H9 (cell line): ENCODE results near the gene BRCC3. TPM values are rescaled to one million over a fixed set of nuclear protein-coding genes. Genes with fewer than 3 reads are reported as not detected.

Experiments
- DNase-seq: peaks from one replicate; pipeline ENCODE4 v3.0.0-alpha.2; 2017
- H2AFZ ChIP-seq: one replicate; pipeline ENCODE4 v1.6.1; 2013; ENCODE audit warnings: mild to moderate bottlenecking, low read length, control low read depth, moderate library complexity
- H2AK5ac ChIP-seq: 2 replicates; pipeline ENCODE4 v1.6.1; 2013; ENCODE audit warnings: low read length, control low read depth, mixed read lengths; ENCODE audit not compliant: insufficient read length
- H2BK120ac ChIP-seq: one replicate; pipeline ENCODE4 v1.6.1; 2013; ENCODE audit warnings: low read depth, mild to moderate bottlenecking, low read length, control low read depth, inconsistent platforms; ENCODE audit not compliant: poor library complexity, severe bottlenecking
- H2BK12ac ChIP-seq: 2 replicates; pipeline ENCODE4 v1.6.1; 2013; ENCODE audit warnings: low read length, control low read depth, mixed read lengths, low read depth; ENCODE audit not compliant: insufficient read length
- H2BK15ac ChIP-seq: 2 replicates; pipeline ENCODE4 v1.6.1; 2013; ENCODE audit warnings: low read depth, low read length, control low read depth
- H2BK20ac ChIP-seq: one replicate; pipeline ENCODE4 v1.6.1; 2013; ENCODE audit warnings: low read depth, mild to moderate bottlenecking, low read length, control low read depth, inconsistent platforms; ENCODE audit not compliant: poor library complexity, severe bottlenecking
- H2BK5ac ChIP-seq: 2 replicates; pipeline ENCODE4 v1.6.1; 2013; ENCODE audit warnings: low read length, control low read depth, mixed read lengths; ENCODE audit not compliant: insufficient read length
- H3K14ac ChIP-seq: 2 replicates; pipeline ENCODE4 v1.6.1; 2013; ENCODE audit warnings: low read length, control low read depth; ENCODE audit not compliant: insufficient read depth
- H3K18ac ChIP-seq: 2 replicates; pipeline ENCODE4 v1.6.1; 2013; ENCODE audit warnings: low read depth, mild to moderate bottlenecking, mixed read lengths, low read length, control low read depth; ENCODE audit not compliant: insufficient read length
- H3K23ac ChIP-seq: 2 replicates; pipeline ENCODE4 v1.6.1; 2013; ENCODE audit warnings: low read length, control low read depth, mixed read lengths, low read depth; ENCODE audit not compliant: insufficient read length
- H3K23me2 ChIP-seq: 2 replicates; pipeline ENCODE4 v1.6.1; 2013; ENCODE audit warnings: low read depth, mild to moderate bottlenecking, mixed read lengths, low read length, control low read depth; ENCODE audit not compliant: insufficient read length, poor library complexity, severe bottlenecking
- H3K27ac ChIP-seq: 2 replicates; pipeline ENCODE4 v1.5.1; 2013; ENCODE audit warnings: low read length, control low read depth, mixed read lengths, low read depth; ENCODE audit not compliant: insufficient read length
- H3K27me3 ChIP-seq: 2 replicates; pipeline ENCODE4 v1.6.1; 2013; ENCODE audit warnings: low read length, control low read depth, inconsistent platforms; ENCODE audit not compliant: insufficient read depth
- H3K4ac ChIP-seq: 2 replicates; pipeline ENCODE4 v1.6.1; 2013; ENCODE audit warnings: low read depth, mild to moderate bottlenecking, control low read depth, inconsistent platforms, low read length, moderate library complexity
- H3K4me1 ChIP-seq: 2 replicates; pipeline ENCODE4 v1.6.1; 2013; ENCODE audit warnings: low read length, control low read depth, inconsistent platforms; ENCODE audit not compliant: insufficient read depth
- H3K4me2 ChIP-seq: 2 replicates; pipeline ENCODE4 v1.6.1; 2013; ENCODE audit warnings: low read length, control low read depth, mixed read lengths; ENCODE audit not compliant: insufficient read length, insufficient read depth
- H3K56ac ChIP-seq: 2 replicates; pipeline ENCODE4 v1.6.1; 2013; ENCODE audit warnings: low read depth, mild to moderate bottlenecking, mixed read lengths, low read length, control low read depth; ENCODE audit not compliant: insufficient read length
- H3K79me1 ChIP-seq: 2 replicates; pipeline ENCODE4 v1.6.1; 2013; ENCODE audit warnings: low read depth, mild to moderate bottlenecking, moderate library complexity, low read length, control low read depth, inconsistent platforms; ENCODE audit not compliant: insufficient read depth, poor library complexity, severe bottlenecking
- H3K79me2 ChIP-seq: 2 replicates; pipeline ENCODE4 v1.6.1; 2013; ENCODE audit warnings: low read length, control low read depth, inconsistent platforms; ENCODE audit not compliant: insufficient read depth
- H3K9ac ChIP-seq: 2 replicates; pipeline ENCODE4 v1.6.1; 2013; ENCODE audit warnings: low read length, control low read depth, mixed read lengths; ENCODE audit not compliant: insufficient read length; ENCODE audit errors: extremely low read depth
- H3K9me3 ChIP-seq: one replicate; pipeline ENCODE4 v1.6.1; 2013; ENCODE audit warnings: low read depth, low read length, inconsistent platforms; ENCODE audit not compliant: control insufficient read depth
- H3T11ph ChIP-seq: one replicate; pipeline ENCODE4 v1.6.1; 2013; ENCODE audit warnings: mild to moderate bottlenecking, low read length, control low read depth, inconsistent platforms
- H4K20me1 ChIP-seq: one replicate; pipeline ENCODE4 v1.6.1; 2013; ENCODE audit not compliant: control insufficient read depth, insufficient read length, insufficient read depth
- H4K5ac ChIP-seq: 2 replicates; pipeline ENCODE4 v1.6.1; 2013; ENCODE audit warnings: low read depth, mild to moderate bottlenecking, mixed read lengths, low read length, control low read depth; ENCODE audit not compliant: insufficient read length
- H4K8ac ChIP-seq: replicated peaks from 2 replicates; pipeline ENCODE4 v1.6.1; 2013; ENCODE audit warnings: low read length, control low read depth, mixed read lengths, low read depth; ENCODE audit not compliant: insufficient read length
- H4K91ac ChIP-seq: 2 replicates; pipeline ENCODE4 v1.6.1; 2013; ENCODE audit warnings: low read depth, mild to moderate bottlenecking, moderate library complexity, mixed read lengths, low read length, control low read depth; ENCODE audit not compliant: insufficient read length
- H3K27ac Mint-ChIP-seq, 3 experiments: 2 replicates in 2 of 3; 3 replicates in 1 of 3; pipeline ENCODE4 v1.8.0; 2020 to 2021; ENCODE audit warnings: mixed read lengths in 3 of 3, mild to moderate bottlenecking in 1 of 3, moderate library complexity in 1 of 3
- H3K27me3 Mint-ChIP-seq: 2 replicates; pipeline ENCODE4 v1.8.0; 2021; ENCODE audit warnings: low read depth, mild to moderate bottlenecking, moderate library complexity, mixed read lengths
- H3K36me3 Mint-ChIP-seq, 3 experiments: 2 replicates in 2 of 3; 3 replicates in 1 of 3; pipeline ENCODE4 v1.8.0; 2020 to 2021; ENCODE audit warnings: low read depth in 3 of 3, mixed read lengths in 3 of 3; ENCODE audit not compliant: insufficient read depth in 1 of 3
- H3K4me1 Mint-ChIP-seq, 2 experiments: 2 replicates each; pipeline ENCODE4 v1.8.0; 2020; ENCODE audit warnings: mixed read lengths in 2 of 2
- H3K4me3 Mint-ChIP-seq, 2 experiments: 2 replicates in 1 of 2; 3 replicates in 1 of 2; pipeline ENCODE4 v1.8.0; 2020 to 2021; ENCODE audit warnings: mild to moderate bottlenecking in 2 of 2, mixed read lengths in 2 of 2, moderate library complexity in 1 of 2
- H3K9me3 Mint-ChIP-seq, 2 experiments: 2 replicates in 1 of 2; 3 replicates in 1 of 2; pipeline ENCODE4 v1.8.0; 2020; ENCODE audit warnings: mild to moderate bottlenecking in 2 of 2, mixed read lengths in 2 of 2, moderate library complexity in 1 of 2
- CTCF ChIP-seq: fragments of 200-600 bp; sonication (generic); conservative IDR thresholded peaks from 3 replicates; pipeline ENCODE4 v1.8.0; 2021; ENCODE audit warnings: antibody characterized with exemption, mild to moderate bottlenecking
- total RNA-seq: library from RNA; stranded (reverse); gene quantifications from 2 replicates; pipeline ENCODE4 v1.2.1, GENCODE V29; 2021

The BRCC3 gene
- total RNA-seq, 1 experiment from 2014 or later = 27.3 TPM

- no peak overlapping the region for H3K23ac ChIP-seq
- H3K36me3 Mint-ChIP-seq = peaks cover 9 to 28% (median 24%) of the 10 kb centered on the region in 3 experiments
- no peak overlapping the region for H2AFZ ChIP-seq
- H2BK5ac ChIP-seq = no peak overlapping the region
- H4K91ac ChIP-seq = no peak overlapping the region
- no peak overlapping the region for H3T11ph ChIP-seq
- H3K14ac ChIP-seq = no peak overlapping the region
- H2BK20ac ChIP-seq = no peak overlapping the region
- H3K79me2 ChIP-seq = no peaks in the 10 kb centered on the region
- H2BK15ac ChIP-seq = no peak overlapping the region
- no peak overlapping the region for H4K5ac ChIP-seq
- H3K9me3 Mint-ChIP-seq = peaks cover 66 to 84% of the 10 kb centered on the region in 2 experiments
- no peaks in the 10 kb centered on the region for H3K27me3 Mint-ChIP-seq
- no peak overlapping the region for H3K56ac ChIP-seq
- H3K27ac Mint-ChIP-seq = no peak overlapping the region
- no peak overlapping the region for H3K18ac ChIP-seq
- no peak overlapping the region for H3K4me3 Mint-ChIP-seq
- no peak overlapping the region for H3K4me2 ChIP-seq
- H3K27me3 ChIP-seq = no peaks in the 10 kb centered on the region
- TF ChIP-seq CTCF = no peak
- no peak overlapping the region for H3K9ac ChIP-seq
- H3K4ac ChIP-seq = no peak overlapping the region
- peaks cover 43% of the 10 kb centered on the region for H3K9me3 ChIP-seq
- H3K4me1 Mint-ChIP-seq = no peaks in the 10 kb centered on the region
- H3K79me1 ChIP-seq = no peaks in the 10 kb centered on the region
- H4K8ac ChIP-seq = no peak overlapping the region
- no peak overlapping the region for H2AK5ac ChIP-seq
- no peak overlapping the region for H2BK120ac ChIP-seq
- no peaks in the 10 kb centered on the region for H4K20me1 ChIP-seq
- no peaks in the 10 kb centered on the region for H3K23me2 ChIP-seq
- H2BK12ac ChIP-seq = no peak overlapping the region
- DNase-seq = no peak
- no peaks in the 10 kb centered on the region for H3K4me1 ChIP-seq
- H3K27ac ChIP-seq = no peak overlapping the region
Observed at GRCh38 chrX:155127940-155128339, 56.6 kb downstream of the BRCC3 start.
